ENCODE data around the gene DPH5. TPM values are rescaled to one million over a fixed set of nuclear protein-coding genes. Genes with fewer than 3 reads are reported as not detected.
"Not testable (repeated sequence)": the region's sequence is repeated elsewhere in the genome, so short reads cannot be mapped to it uniquely, and the experiment has no call there.

The DPH5 gene
- total RNA-seq, 1 donor from 2014 or later = 69.4 TPM

DNA sequence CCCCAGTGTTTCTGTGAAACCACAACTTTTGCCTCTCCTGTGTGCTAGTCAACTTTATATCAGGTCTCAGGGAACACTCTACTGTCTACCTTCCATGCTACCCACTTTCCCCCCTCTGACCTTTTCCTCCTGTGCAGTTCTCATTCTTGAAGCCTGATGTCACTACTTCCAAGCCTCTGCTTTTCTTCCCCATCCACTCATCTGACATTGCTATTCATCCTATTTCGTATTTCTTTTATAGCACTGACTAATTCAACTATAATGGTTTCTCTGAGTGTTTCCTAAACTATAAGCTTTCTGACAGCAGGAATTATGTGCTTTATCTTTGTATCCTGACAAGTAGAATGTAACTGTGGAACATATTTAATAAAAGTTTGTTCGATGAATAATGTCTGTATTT, 18.2 kb upstream of the DPH5 start:
- H3K36me3 Mint-ChIP-seq (ENCODE audit: low read depth) = peaks cover 19% of the 10 kb centered on the region

DNA sequence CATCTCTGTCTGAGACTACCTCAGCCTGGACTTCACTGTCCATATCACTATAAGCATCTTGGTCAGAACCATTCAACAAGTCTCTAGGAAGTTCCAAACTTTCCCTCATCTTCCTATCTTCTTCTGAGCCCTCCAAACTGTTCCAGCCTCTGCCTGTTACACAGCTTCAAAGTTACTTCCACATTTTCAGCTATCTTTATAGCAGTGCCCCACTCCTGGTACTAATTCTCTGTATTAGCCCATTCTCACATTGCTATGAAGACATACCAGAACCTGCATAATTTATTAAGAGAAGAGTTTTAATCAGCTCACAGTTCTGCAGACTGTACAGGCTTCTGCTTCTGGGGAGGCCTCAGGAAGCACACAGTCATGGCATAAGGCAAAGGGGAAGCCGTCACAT, 15.7 kb upstream of the DPH5 start:
- no peak overlapping the region for H3K27ac Mint-ChIP-seq (ENCODE audit: unreplicated experiment)
- no peak for DNase-seq (ENCODE audit: low read depth, low spot score)
- TF ChIP-seq, protein P1, sequence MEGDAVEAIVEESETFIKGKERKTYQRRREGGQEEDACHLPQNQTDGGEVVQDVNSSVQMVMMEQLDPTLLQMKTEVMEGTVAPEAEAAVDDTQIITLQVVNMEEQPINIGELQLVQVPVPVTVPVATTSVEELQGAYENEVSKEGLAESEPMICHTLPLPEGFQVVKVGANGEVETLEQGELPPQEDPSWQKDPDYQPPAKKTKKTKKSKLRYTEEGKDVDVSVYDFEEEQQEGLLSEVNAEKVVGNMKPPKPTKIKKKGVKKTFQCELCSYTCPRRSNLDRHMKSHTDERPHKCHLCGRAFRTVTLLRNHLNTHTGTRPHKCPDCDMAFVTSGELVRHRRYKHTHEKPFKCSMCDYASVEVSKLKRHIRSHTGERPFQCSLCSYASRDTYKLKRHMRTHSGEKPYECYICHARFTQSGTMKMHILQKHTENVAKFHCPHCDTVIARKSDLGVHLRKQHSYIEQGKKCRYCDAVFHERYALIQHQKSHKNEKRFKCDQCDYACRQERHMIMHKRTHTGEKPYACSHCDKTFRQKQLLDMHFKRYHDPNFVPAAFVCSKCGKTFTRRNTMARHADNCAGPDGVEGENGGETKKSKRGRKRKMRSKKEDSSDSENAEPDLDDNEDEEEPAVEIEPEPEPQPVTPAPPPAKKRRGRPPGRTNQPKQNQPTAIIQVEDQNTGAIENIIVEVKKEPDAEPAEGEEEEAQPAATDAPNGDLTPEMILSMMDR (conservative IDR thresholded peaks at IDR 0.05) = no peak
- H3K27me3 Mint-ChIP-seq (ENCODE audit: low read depth) = no peaks in the 10 kb centered on the region
- no peaks in the 10 kb centered on the region for H3K4me1 Mint-ChIP-seq
- no peak overlapping the region for H3K4me3 Mint-ChIP-seq
- peaks cover 13% of the 10 kb centered on the region for H3K9me3 Mint-ChIP-seq
- peaks cover 27% of the 10 kb centered on the region for H3K36me3 Mint-ChIP-seq (ENCODE audit: low read depth)

More for the DNA sequence above, 18.2 kb upstream of the DPH5 start:
- H3K4me3 Mint-ChIP-seq = no peak overlapping the region
- no peak for DNase-seq (ENCODE audit: low read depth, low spot score)
- H3K9me3 Mint-ChIP-seq = peaks cover 9% of the 10 kb centered on the region
- H3K27ac Mint-ChIP-seq (ENCODE audit: unreplicated experiment) = no peak overlapping the region
- H3K27me3 Mint-ChIP-seq (ENCODE audit: low read depth) = no peaks in the 10 kb centered on the region
- TF ChIP-seq, protein P1 (conservative IDR thresholded peaks at IDR 0.05) = no peak
- no peaks in the 10 kb centered on the region for H3K4me1 Mint-ChIP-seq

DNA sequence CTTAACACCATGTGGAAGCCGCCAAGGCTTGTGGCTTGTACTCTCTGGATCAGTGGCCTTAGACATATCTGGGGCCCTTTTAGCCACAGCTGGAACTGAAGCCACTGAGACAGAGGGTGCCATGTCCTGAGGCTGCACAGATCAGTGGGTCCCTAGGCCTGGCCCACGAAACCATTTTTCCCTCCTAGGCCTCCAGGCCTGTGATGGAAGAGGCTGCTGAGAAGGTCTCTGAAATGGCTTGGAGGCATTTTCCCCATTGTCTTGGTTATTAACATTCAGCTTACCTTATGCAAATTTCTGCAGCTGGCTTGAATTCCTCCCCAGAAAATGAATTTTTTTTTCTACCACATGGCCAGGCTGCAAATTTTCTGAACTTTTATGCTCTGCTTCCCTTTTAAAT, 15.1 kb upstream of the DPH5 start:
- no peak overlapping the region for H3K27ac Mint-ChIP-seq (ENCODE audit: unreplicated experiment)
- TF ChIP-seq, protein P1 (conservative IDR thresholded peaks at IDR 0.05) = no peak
- no peak for DNase-seq (ENCODE audit: low read depth, low spot score)
- H3K27me3 Mint-ChIP-seq (ENCODE audit: low read depth) = no peaks in the 10 kb centered on the region
- H3K4me3 Mint-ChIP-seq = no peak overlapping the region
- no peaks in the 10 kb centered on the region for H3K4me1 Mint-ChIP-seq
- H3K9me3 Mint-ChIP-seq = peaks cover 13% of the 10 kb centered on the region
- H3K36me3 Mint-ChIP-seq (ENCODE audit: low read depth) = peaks cover 29% of the 10 kb centered on the region

DNA sequence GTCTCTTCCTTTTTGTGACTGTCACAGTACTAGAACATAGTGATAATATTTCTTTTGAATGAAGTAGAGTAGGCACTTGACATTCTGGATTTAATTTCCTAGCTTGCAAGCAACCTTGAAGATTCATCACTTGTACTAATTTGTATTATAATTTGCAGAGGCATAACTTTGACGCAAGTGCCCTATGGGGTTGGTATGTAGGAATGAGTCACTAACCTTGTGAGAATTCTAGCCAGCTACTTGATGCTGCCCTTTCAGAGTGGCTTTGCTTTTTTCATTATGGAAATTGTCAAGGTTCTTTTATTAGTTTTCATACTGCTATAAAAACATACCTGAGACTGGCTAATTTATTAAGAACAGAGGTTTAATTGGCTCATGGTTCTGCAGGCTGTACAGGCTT, 13.7 kb upstream of the DPH5 start:
- Mint-ChIP-seq H3K36me3 (ENCODE audit: low read depth) (peaks cover 29% of the 10 kb centered on the region), H3K27me3 (ENCODE audit: low read depth) (no peaks in the 10 kb centered on the region), H3K9me3 (peaks cover 13% of the 10 kb centered on the region), H3K4me1 (no peaks in the 10 kb centered on the region), H3K4me3 (no peak overlapping the region), H3K27ac (ENCODE audit: unreplicated experiment) (no peak overlapping the region)
- TF ChIP-seq, protein P1 (conservative IDR thresholded peaks at IDR 0.05) = no peak
- DNase-seq (ENCODE audit: low read depth, low spot score) = no peak

DNA sequence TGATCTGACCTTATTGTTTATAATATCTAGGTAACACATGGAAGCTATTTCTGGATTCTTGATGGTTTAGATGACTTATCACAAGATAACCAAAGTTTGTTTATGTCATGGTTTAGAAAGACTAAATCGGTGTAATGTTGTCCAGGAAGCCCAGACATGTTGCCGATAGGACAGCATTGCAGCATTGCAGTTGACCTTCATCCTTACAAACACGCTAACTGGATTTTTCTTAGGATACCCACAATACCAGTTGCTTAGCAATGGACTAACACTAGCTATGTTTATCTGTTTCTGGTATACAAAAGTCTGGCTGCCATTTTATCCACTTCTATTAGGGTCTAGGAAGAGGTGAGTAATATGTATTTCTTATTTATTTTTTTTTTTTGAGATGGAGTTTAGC, 11.7 kb upstream of the DPH5 start:
- H3K36me3 Mint-ChIP-seq (ENCODE audit: low read depth) = peaks cover 29% of the 10 kb centered on the region
- H3K4me1 Mint-ChIP-seq = no peaks in the 10 kb centered on the region
- TF ChIP-seq, protein P1 (conservative IDR thresholded peaks at IDR 0.05) = no peak
- H3K27me3 Mint-ChIP-seq (ENCODE audit: low read depth) = no peaks in the 10 kb centered on the region
- DNase-seq (ENCODE audit: low read depth, low spot score) = no peak
- H3K4me3 Mint-ChIP-seq = no peak overlapping the region
- peaks cover 13% of the 10 kb centered on the region for H3K9me3 Mint-ChIP-seq
- no peak overlapping the region for H3K27ac Mint-ChIP-seq (ENCODE audit: unreplicated experiment)

DNA sequence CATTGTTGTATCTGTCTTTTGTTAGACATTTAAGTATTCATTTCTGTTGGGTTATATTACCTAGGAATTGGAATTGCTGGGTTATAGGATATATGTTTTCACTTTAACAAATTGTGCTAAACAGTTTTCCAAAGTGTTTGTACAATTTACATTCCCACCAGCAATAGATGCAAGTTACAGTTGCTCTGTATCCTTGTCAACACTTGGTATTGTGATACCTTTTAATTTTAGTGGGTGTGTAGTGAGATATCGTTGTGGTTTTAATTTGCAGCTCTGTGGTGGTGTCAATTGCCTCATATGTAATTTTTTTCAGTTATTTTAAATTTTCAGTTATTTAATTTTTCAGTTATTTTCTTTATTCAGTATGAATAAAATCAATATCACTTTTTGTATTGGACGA, 7.4 kb upstream of the DPH5 start:
- Mint-ChIP-seq H3K27ac (ENCODE audit: unreplicated experiment) (no peak overlapping the region), H3K4me1 (peaks cover under 1% of the 10 kb centered on the region), H3K27me3 (ENCODE audit: low read depth) (no peaks in the 10 kb centered on the region), H3K36me3 (ENCODE audit: low read depth) (peaks cover 2% of the 10 kb centered on the region), H3K4me3 (no peak overlapping the region), H3K9me3 (no peaks in the 10 kb centered on the region)
- TF ChIP-seq, protein P1 (conservative IDR thresholded peaks at IDR 0.05) = no peak
- DNase-seq (ENCODE audit: low read depth, low spot score) = no peak

DNA sequence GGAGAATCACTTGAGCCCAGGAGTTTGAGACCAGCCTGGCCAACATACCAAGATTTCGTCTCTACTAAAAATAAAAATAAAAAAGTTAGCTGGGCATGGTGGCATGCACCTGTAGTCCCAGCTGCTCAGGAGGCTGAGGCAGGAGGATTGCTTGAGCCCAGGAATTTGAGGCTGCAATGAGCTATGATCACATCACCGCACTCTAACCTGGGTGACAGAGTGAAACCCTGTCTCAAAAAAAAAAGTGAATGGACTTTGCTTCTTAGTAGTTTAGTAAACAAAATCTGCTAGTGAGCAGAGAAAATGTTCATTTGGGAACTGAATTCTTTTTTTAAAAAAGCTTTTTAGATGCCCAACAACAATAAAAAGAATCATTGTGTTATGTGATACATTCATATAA, 6.5 kb upstream of the DPH5 start:
- H3K4me3 Mint-ChIP-seq; H3K9me3 Mint-ChIP-seq; H3K4me1 Mint-ChIP-seq; DNase-seq (ENCODE audit: low read depth, low spot score); H3K27me3 Mint-ChIP-seq (ENCODE audit: low read depth); H3K36me3 Mint-ChIP-seq (ENCODE audit: low read depth); H3K27ac Mint-ChIP-seq (ENCODE audit: unreplicated experiment): not testable (repeated sequence)

Measured in neural crest cell (in vitro differentiated cells).